Stimulated activated CD8-positive, alpha-beta memory T cell treated with anti-CD3 and anti-CD28 coated beads, Interleukin-2, amount 100 ng/mL, for 48 hours (primary cell): ENCODE data around the gene PMIS2.
A peak's percentile ranks its signal among the peaks of the same experiment; 100 is the strongest.

ENCODE experiments used
- DNase-seq, 2 donors: peaks; one replicate each; pipeline ENCODE4 v3.0.0-alpha.2; 2020; ENCODE audit warnings: low read depth in 2 of 2

The PMIS2 gene

GRCh38 chr19:35628565-35629331 lies 42.8 kb downstream of the PMIS2 start, which contains the start of gene RBM42:
Gene RBM42, plus strand, starts transcription at chr19:35629036. Its CDS starts 118 bp downstream, at chr19:35629154.
- peak; percentile 93 to 96 for DNase-seq

- no peak for DNase-seq
Observed at GRCh38 chr19:35629332-35629633, 43.3 kb downstream of the PMIS2 start.

- no peak for DNase-seq
Observed at GRCh38 chr19:35633727-35634440, 47.9 kb downstream of the PMIS2 start.

GRCh38 chr19:35636651-35637050 lies 50.7 kb downstream of the PMIS2 start:
- no peak for DNase-seq
